Tibial nerve (tissue), 4 donors: ENCODE measurements around the gene LMF2. TPM values are rescaled to one million over a fixed set of nuclear protein-coding genes. Genes with fewer than 3 reads are reported as not detected.

Experiments
- DNase-seq, 2 donors: peaks; one replicate each; pipeline ENCODE4 v3.0.0-alpha.2; 2019; ENCODE audit warnings: low spot score in 2 of 2
- H3K27ac ChIP-seq, 4 donors: fragments of 200-600 bp; sonication (generic) in 3 of 4; one replicate each; pipeline ENCODE4 v1.5.1; 2017 to 2019; ENCODE audit warnings: mild to moderate bottlenecking in 1 of 4
- H3K27me3 ChIP-seq, 2 donors: fragments of 200-600 bp; sonication (generic) in 1 of 2; one replicate each; pipeline versions ENCODE4 v1.5.1 to v1.6.0; 2017 to 2019
- H3K36me3 ChIP-seq, 3 donors: fragments of 200-600 bp; sonication (generic); one replicate each; pipeline ENCODE4 v1.5.1; 2018 to 2019
- H3K4me1 ChIP-seq, 4 donors: fragments of 200-600 bp; sonication (generic) in 3 of 4; one replicate each; pipeline ENCODE4 v1.5.1; 2017 to 2019
- H3K4me3 ChIP-seq, 4 donors: fragments of 200-600 bp; sonication (generic) in 3 of 4; one replicate each; pipeline ENCODE4 v1.5.1; 2017 to 2019; ENCODE audit warnings: mild to moderate bottlenecking in 1 of 4, moderate library complexity in 1 of 4
- H3K9me3 ChIP-seq, 4 donors: fragments of 200-600 bp; sonication (generic) in 3 of 4; one replicate each; pipeline ENCODE4 v1.5.1; 2017 to 2019
- EP300 ChIP-seq, 2 donors: sonication (generic); formaldehyde crosslinking; IDR thresholded peaks; one replicate each; pipeline ENCODE4 v1.6.1; 2017; ENCODE audit warnings: antibody characterized with exemption in 2 of 2, mild to moderate bottlenecking in 1 of 2
- POLR2A ChIP-seq, 2 donors: fragments of 450-650 bp; IDR thresholded peaks; one replicate each; pipeline ENCODE4 v1.6.1; 2017; ENCODE audit warnings: antibody characterized with exemption in 2 of 2, mild to moderate bottlenecking in 2 of 2, moderate library complexity in 2 of 2
- WGBS, 2 donors: methylation state at CpG; one replicate each; pipeline ENCODE4 v1.1.5; 2018; 5-methylcytosine and 5-hydroxymethylcytosine counted together
- total RNA-seq, 4 donors: library from RNA; depleted of rRNA; stranded (reverse); fragments of >200 nt; gene quantifications; one replicate each; pipeline ENCODE4 v1.1.0, GENCODE V29; 2016
- TF ChIP-seq, protein P1 (sequence below), 5 experiments: fragments of 200-600 bp in 3 of 5; fragments of 450-650 bp in 2 of 5; sonication (generic) in 3 of 5; IDR thresholded peaks; one replicate each; pipeline ENCODE4 v1.5.1; 2016 to 2019; ENCODE audit warnings: antibody characterized with exemption in 5 of 5, mild to moderate bottlenecking in 3 of 5, moderate library complexity in 2 of 5

The LMF2 gene
- total RNA-seq, 4 donors from 2014 or later, result 53.7 to 85.2 (median 58.1) TPM

GRCh38 chr22:50486561-50487289 is 20.8 kb downstream of the LMF2 start, which contains the start of gene MIOX:
Gene MIOX (plus strand): TSS chr22:50486859. CDS start chr22:50486898, 39 bp downstream.
- DNase-seq, result no peak
- Histone ChIP-seq H3K27me3 (peaks cover 4 to 44% of the 10 kb centered on the region in 2 donors), H3K27ac (no peak within 1 kb of the TSS), H3K4me3 (no peak within 1 kb of the TSS), H3K36me3 (no peaks in the 10 kb centered on the region), H3K9me3 (no peaks in the 10 kb centered on the region), H3K4me1 (peaks cover 0 to 9% (median 2%) of the 10 kb centered on the region in 4 donors)
- TF ChIP-seq, protein P1, sequence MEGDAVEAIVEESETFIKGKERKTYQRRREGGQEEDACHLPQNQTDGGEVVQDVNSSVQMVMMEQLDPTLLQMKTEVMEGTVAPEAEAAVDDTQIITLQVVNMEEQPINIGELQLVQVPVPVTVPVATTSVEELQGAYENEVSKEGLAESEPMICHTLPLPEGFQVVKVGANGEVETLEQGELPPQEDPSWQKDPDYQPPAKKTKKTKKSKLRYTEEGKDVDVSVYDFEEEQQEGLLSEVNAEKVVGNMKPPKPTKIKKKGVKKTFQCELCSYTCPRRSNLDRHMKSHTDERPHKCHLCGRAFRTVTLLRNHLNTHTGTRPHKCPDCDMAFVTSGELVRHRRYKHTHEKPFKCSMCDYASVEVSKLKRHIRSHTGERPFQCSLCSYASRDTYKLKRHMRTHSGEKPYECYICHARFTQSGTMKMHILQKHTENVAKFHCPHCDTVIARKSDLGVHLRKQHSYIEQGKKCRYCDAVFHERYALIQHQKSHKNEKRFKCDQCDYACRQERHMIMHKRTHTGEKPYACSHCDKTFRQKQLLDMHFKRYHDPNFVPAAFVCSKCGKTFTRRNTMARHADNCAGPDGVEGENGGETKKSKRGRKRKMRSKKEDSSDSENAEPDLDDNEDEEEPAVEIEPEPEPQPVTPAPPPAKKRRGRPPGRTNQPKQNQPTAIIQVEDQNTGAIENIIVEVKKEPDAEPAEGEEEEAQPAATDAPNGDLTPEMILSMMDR (IDR thresholded peaks at IDR 0.05), result no peak
- TF ChIP-seq EP300 (IDR thresholded peaks at IDR 0.05), result no peak
- no peak for TF ChIP-seq POLR2A (IDR thresholded peaks at IDR 0.05)
- WGBS, 2 donors, result 61 to 76% methylated on average over 10 to 20 of the region's 23 CpGs

DNA sequence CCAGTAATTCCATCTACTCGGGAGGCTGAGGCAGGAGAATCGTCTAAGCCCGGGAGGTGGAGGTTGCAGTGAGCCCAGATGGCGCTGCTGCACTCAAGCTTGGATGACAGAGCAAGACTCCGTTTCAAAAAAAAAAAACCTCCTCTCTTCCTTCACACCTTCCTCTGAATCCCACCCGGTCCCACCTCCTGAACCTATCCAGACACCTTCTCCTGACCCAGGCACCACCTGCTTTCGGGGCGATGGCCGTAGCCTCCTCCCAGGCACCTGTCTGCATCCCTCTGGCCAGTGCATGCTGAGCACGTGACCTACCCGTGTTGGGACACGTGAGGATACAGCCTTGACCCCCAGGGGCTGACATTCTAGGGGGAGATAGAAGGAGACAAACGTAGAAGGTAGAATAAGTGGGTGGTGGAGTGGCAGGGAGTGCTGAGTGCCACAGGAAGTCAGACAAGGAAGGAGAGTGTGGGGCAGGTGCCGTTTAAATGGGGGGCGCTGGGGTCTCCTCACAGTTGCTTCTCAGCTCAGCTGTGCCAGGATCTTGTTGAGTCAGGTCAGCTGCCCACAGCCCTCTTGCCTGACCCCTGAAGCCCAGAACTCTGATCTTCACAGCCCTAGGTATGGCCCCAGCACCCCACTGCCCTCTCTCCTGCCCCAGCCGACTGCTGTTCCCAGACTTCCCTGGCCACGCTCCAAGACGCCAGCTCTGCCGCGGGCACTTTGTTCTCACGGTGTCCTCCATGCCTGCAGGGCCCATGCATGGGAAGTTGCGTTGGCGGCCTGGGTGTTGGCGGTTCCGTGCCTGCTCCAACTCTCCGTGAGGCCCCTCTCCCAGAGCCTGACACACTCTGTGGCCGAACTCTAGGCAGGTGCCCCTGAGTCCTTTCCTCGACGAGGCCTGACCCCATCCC is 22.0 kb downstream of the LMF2 start:
- no peaks in the 10 kb centered on the region for H3K36me3 ChIP-seq
- H3K4me1 ChIP-seq, result peaks cover 0 to 14% (median 7%) of the 10 kb centered on the region in 4 donors
- peaks cover 4 to 55% of the 10 kb centered on the region in 2 donors for H3K27me3 ChIP-seq
- H3K9me3 ChIP-seq, result no peaks in the 10 kb centered on the region
- H3K4me3 ChIP-seq, result no peak overlapping the region
- 65 to 70% methylated on average over 29 of the region's 29 CpGs for WGBS, 2 donors
- TF ChIP-seq POLR2A (IDR thresholded peaks at IDR 0.05), result no peak
- no peak for TF ChIP-seq EP300 (IDR thresholded peaks at IDR 0.05)
- TF ChIP-seq, protein P1 (IDR thresholded peaks at IDR 0.05), result no peak
- no peak for DNase-seq
- no peak overlapping the region for H3K27ac ChIP-seq

GRCh38 chr22:50483977-50484853 is 23.3 kb downstream of the LMF2 start:
- H3K4me1 ChIP-seq, result peaks cover 0 to 14% (median 7%) of the 10 kb centered on the region in 4 donors
- no peak for DNase-seq
- no peaks in the 10 kb centered on the region for H3K9me3 ChIP-seq
- no peak overlapping the region for H3K27ac ChIP-seq
- no peak overlapping the region for H3K4me3 ChIP-seq
- H3K27me3 ChIP-seq, result peaks cover 4 to 62% of the 10 kb centered on the region in 2 donors
- WGBS, 2 donors, result 77 to 87% methylated on average over 25 to 26 of the region's 31 CpGs
- TF ChIP-seq, protein P1 (IDR thresholded peaks at IDR 0.05), result no peak
- TF ChIP-seq EP300 (IDR thresholded peaks at IDR 0.05) (no peak), POLR2A (IDR thresholded peaks at IDR 0.05) (no peak)
- H3K36me3 ChIP-seq, result no peaks in the 10 kb centered on the region

- TF ChIP-seq EP300 (IDR thresholded peaks at IDR 0.05), result no peak
- no peak for TF ChIP-seq POLR2A (IDR thresholded peaks at IDR 0.05)
- TF ChIP-seq, protein P1 (IDR thresholded peaks at IDR 0.05), result no peak
- H3K4me1 ChIP-seq, result peaks cover 0 to 14% (median 7%) of the 10 kb centered on the region in 4 donors
- H3K9me3 ChIP-seq, result no peaks in the 10 kb centered on the region
- H3K27ac ChIP-seq, result no peak overlapping the region
- H3K27me3 ChIP-seq, result peaks cover 4 to 58% of the 10 kb centered on the region in 2 donors
- H3K4me3 ChIP-seq, result no peak overlapping the region
- WGBS, 2 donors, result 82 to 86% methylated on average over 1 to 2 of the region's 8 CpGs
- no peak for DNase-seq
- H3K36me3 ChIP-seq, result no peaks in the 10 kb centered on the region
These were observed 23.9 kb downstream of the LMF2 start for GRCh38 chr22:50483556-50483955.
